HL-60 (cell line): ENCODE results near the gene ARIH2.
A peak's percentile ranks its signal among the peaks of the same experiment; 100 is the strongest.

Experiments used
- DNase-seq, 2 experiments: peaks; one replicate each; pipeline ENCODE4 v3.0.0-alpha.2; 2010 to 2020; ENCODE audit warnings: low read depth in 1 of 2, low spot score in 1 of 2
- H3K27ac ChIP-seq: fragments of 250-450 bp; sonication (Bioruptor Pico); replicated peaks from 2 replicates; pipeline ENCODE4 v1.5.1; 2020; ENCODE audit warnings: mild to moderate bottlenecking, moderate library complexity
- H3K27me3 ChIP-seq: fragments of 250-450 bp; sonication (Bioruptor Pico); 2 replicates; pipeline ENCODE4 v1.5.1; 2021; ENCODE audit warnings: mild to moderate bottlenecking, moderate library complexity; ENCODE audit not compliant: insufficient read depth, poor library complexity, severe bottlenecking
- H3K4me3 ChIP-seq: replicated peaks from 2 replicates; pipeline ENCODE4 v1.5.1; 2011; ENCODE audit warnings: mild to moderate bottlenecking, control low read depth, low read length; ENCODE audit not compliant: insufficient read depth
- GABPA ChIP-seq: IDR thresholded peaks from 2 replicates; pipeline ENCODE4 v1.6.1; 2012; ENCODE audit warnings: low read depth
- POLR2AphosphoS5 ChIP-seq: IDR thresholded peaks from 2 replicates; pipeline ENCODE4 v1.6.1; 2012; ENCODE audit warnings: low read depth
- REST ChIP-seq: IDR thresholded peaks from 2 replicates; pipeline ENCODE4 v1.6.1; 2012; ENCODE audit warnings: low read depth; ENCODE audit not compliant: insufficient replicate concordance
- SPI1 ChIP-seq: IDR thresholded peaks from 2 replicates; pipeline ENCODE4 v1.6.1; 2012; ENCODE audit warnings: low read depth, mild to moderate bottlenecking, borderline replicate concordance
- long read RNA-seq: library from polyadenylated mRNA; unstranded; transcript quantifications from one replicate; pipeline ENCODE4 v2.0.0, GENCODE V29; 2020
- TF ChIP-seq, protein P1 (sequence below): IDR thresholded peaks from one replicate; pipeline ENCODE4 v1.5.1; 2011; ENCODE audit warnings: low read length, control low read depth, inconsistent platforms; ENCODE audit not compliant: insufficient read depth

The ARIH2 gene
- long read RNA-seq, full-length matches to known transcripts = 386 of 613 reads
- long read RNA-seq, partial matches to known transcripts = 29 of 613 reads
- long read RNA-seq, other reads (novel, unspliced or antisense) = 198 of 613 reads

- Histone ChIP-seq H3K27me3 (no peaks in the 10 kb centered on the region), H3K4me3 (peak within 1 kb of the TSS; percentile 85), H3K27ac (peak within 1 kb of the TSS; percentile 91)
- TF ChIP-seq GABPA (peak; percentile 94), POLR2AphosphoS5 (peak; percentile 75; the same call in 1 of the 2 replicates)
- TF ChIP-seq, protein P1, sequence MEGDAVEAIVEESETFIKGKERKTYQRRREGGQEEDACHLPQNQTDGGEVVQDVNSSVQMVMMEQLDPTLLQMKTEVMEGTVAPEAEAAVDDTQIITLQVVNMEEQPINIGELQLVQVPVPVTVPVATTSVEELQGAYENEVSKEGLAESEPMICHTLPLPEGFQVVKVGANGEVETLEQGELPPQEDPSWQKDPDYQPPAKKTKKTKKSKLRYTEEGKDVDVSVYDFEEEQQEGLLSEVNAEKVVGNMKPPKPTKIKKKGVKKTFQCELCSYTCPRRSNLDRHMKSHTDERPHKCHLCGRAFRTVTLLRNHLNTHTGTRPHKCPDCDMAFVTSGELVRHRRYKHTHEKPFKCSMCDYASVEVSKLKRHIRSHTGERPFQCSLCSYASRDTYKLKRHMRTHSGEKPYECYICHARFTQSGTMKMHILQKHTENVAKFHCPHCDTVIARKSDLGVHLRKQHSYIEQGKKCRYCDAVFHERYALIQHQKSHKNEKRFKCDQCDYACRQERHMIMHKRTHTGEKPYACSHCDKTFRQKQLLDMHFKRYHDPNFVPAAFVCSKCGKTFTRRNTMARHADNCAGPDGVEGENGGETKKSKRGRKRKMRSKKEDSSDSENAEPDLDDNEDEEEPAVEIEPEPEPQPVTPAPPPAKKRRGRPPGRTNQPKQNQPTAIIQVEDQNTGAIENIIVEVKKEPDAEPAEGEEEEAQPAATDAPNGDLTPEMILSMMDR = no peak
- peak; percentile 93 to 95 for DNase-seq
Observed at GRCh38 chr3:48918388-48919214, at the start of gene ARIH2. Gene ARIH2 (plus strand): TSS chr3:48918842. CDS start chr3:48927559, 8,717 bp downstream.

- DNase-seq = no peak
- Histone ChIP-seq H3K27ac (no peak overlapping the region), H3K4me3 (no peak overlapping the region), H3K27me3 (no peaks in the 10 kb centered on the region)
- TF ChIP-seq SPI1 (no peak), REST (no peak), GABPA (no peak), POLR2AphosphoS5 (no peak)
- TF ChIP-seq, protein P1 = no peak
Observed at GRCh38 chr3:48877671-48878070, 41.0 kb upstream of the ARIH2 start.

DNA sequence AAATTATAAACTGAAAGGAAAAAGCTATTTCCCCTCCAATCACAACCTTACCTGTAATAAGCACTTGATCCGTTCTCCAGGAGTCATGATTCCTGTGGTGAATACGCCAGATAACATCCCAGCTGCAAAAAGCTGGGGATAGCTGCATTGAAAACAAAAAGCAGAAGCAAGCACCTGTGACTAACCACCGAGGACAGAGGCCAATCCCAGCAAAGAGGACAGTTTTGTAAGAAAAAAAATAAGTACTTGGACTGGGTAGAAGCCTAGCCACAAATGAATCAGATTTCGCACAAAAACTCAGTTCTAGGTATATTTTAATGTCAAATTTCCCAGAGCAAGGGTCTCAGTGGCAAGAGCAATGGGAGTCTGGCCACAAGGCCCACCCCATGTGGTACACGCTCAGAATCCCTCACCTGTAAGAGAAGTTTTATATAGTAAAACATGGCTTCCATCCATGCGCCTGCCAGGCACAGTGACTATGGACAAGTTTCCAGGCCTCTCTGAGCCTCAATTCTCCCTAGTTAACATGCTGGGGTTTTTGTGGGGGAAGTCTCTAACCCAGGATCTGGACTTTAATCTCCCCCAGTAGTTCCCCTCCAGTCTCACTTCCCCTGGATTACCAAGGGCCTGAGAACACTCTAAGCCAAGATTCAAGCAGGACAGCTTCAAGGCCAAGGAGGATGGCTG, 39.2 kb upstream of the ARIH2 start:
- H3K27me3 ChIP-seq = no peaks in the 10 kb centered on the region
- no peak overlapping the region for H3K4me3 ChIP-seq
- TF ChIP-seq POLR2AphosphoS5 (no peak), GABPA (no peak), REST (no peak), SPI1 (no peak)
- TF ChIP-seq, protein P1 = no peak
- no peak overlapping the region for H3K27ac ChIP-seq
- DNase-seq = peak in 1 of 2 experiments; percentile 12
